ENCODE measurements around the gene POLN. TPM values are rescaled to one million over a fixed set of nuclear protein-coding genes. Genes with fewer than 3 reads are reported as not detected.

Gene POLN
- total RNA-seq, 4 donors from 2014 or later = 4.7 to 7.3 (median 5.1) TPM

DNA sequence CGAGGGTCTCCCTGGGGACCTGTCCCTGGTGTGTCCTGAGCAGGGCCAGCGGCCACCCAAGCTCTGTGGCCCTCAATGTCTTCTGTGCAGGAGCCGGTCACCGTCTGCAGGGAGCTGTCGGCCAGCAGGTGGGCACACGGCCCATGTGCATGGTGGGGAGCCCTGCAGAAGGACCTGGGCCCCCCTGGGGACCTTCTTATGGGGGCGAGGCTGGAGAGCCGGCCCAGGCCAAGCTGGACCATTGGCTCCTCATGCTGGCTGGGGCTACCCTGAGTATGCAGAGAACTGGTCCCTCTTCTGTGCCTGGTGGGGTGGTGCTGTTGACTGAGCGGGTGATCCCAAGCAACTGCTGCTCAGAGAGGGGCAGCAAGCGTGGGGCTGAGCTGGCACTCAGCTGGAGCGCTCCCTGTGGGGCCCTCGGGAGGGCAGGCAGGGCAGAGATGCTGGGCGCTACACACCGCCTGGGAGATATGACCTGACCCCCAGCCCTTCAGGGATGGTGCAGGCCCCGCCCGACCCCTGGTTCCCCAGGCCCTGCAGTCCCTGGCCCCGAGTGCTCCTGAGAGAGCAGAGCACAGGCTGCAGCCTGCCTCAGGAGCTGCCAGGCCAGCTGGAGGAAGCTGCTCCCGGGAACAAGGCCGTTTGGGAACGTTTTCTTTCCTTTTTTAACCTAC lies 168.0 kb downstream of the POLN start:
- no peak for ATAC-seq (ENCODE audit: low FRiP score)
- TF ChIP-seq, protein P1, sequence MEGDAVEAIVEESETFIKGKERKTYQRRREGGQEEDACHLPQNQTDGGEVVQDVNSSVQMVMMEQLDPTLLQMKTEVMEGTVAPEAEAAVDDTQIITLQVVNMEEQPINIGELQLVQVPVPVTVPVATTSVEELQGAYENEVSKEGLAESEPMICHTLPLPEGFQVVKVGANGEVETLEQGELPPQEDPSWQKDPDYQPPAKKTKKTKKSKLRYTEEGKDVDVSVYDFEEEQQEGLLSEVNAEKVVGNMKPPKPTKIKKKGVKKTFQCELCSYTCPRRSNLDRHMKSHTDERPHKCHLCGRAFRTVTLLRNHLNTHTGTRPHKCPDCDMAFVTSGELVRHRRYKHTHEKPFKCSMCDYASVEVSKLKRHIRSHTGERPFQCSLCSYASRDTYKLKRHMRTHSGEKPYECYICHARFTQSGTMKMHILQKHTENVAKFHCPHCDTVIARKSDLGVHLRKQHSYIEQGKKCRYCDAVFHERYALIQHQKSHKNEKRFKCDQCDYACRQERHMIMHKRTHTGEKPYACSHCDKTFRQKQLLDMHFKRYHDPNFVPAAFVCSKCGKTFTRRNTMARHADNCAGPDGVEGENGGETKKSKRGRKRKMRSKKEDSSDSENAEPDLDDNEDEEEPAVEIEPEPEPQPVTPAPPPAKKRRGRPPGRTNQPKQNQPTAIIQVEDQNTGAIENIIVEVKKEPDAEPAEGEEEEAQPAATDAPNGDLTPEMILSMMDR (IDR thresholded peaks at IDR 0.05) = no peak
- no peak for DNase-seq (ENCODE audit: low spot score)

- TF ChIP-seq, protein P1 (IDR thresholded peaks at IDR 0.05) = no peak
- ATAC-seq (ENCODE audit: low FRiP score) (no peak), DNase-seq (ENCODE audit: low spot score) (no peak)
Observed at GRCh38 chr4:2072971-2073807, 168.7 kb downstream of the POLN start.

DNA sequence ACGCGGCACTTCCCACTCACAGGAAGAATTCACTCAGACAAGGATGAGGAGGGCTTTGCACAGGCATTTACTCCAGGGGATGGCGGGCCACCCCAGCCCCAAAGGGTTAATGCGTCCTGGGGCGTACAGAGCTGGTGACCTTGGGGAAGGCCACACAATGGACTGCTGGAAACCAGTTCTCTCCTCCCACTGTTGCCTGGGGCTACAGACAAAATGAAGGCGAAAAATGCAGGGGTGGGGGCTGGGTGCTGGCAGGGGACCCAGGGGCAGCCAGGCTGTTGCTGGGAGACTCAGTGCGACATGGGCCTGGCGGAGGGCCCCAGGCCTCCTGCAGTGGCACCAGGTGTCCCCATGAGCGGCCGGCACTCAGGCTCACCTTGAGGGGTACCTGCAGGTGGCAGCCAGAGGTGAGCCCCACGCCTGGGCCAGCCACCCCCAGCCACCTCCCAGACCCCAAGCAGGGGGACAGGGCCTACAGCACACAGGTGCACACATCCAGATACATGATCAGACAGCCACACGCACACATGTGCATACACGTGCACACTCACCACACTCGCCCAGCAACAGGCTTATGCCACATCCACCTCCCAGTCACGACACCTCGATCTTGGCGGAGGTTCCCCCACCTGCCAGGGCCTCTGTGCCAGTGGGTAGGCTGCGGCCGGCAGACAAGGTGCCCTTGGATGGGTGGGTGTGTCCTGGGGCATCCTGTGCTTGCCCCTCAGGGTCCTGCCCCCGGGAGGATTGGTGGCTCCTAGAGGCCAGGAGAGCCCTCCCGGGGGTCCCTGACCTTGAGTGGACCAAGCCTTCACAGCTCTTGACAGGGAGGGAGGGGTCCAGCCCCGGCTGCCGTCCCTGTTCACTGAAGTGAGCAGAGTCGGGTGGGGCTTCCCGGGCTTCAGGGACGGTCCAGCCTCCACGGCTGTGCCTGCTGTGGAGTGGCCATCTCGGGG lies 169.7 kb downstream of the POLN start:
- TF ChIP-seq, protein P1 (IDR thresholded peaks at IDR 0.05) = no peak
- ATAC-seq (ENCODE audit: low FRiP score) (no peak), DNase-seq (ENCODE audit: low spot score) (no peak)

DNA sequence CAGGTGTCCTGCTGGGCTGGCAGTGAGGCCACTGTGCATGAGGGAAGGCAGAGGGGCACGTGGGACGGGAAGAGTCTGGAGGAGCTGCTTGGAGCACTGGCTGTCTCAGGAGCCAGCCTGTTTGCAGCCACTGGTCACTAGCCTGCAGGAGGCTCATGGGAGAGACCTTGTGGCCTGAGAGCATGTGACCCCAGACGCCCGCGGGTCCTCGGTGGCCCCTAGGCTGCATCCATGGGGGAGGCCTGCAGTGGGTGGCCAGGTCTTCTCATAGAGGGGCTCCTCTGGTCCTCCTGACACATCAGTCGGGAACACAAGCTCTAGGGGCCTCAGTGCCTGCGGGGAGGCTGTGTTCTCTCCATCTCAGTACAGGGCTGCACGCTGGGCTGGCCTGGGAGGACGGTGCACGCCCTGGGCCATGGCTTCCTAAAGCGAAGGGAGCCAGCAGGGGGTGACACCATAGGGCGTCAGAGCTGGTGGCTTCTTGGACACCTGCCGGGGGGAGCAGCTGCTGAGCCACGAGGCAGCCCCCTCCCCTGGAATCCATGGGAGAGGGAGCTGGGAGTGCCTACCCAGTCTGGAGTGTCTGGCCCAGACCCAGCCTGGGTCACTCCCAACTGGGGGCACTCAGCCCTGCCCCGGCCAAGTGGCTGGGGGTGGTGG lies 170.5 kb downstream of the POLN start:
- no peak for ATAC-seq (ENCODE audit: low FRiP score)
- TF ChIP-seq, protein P1 (IDR thresholded peaks at IDR 0.05) = no peak
- no peak for DNase-seq (ENCODE audit: low spot score)

DNA sequence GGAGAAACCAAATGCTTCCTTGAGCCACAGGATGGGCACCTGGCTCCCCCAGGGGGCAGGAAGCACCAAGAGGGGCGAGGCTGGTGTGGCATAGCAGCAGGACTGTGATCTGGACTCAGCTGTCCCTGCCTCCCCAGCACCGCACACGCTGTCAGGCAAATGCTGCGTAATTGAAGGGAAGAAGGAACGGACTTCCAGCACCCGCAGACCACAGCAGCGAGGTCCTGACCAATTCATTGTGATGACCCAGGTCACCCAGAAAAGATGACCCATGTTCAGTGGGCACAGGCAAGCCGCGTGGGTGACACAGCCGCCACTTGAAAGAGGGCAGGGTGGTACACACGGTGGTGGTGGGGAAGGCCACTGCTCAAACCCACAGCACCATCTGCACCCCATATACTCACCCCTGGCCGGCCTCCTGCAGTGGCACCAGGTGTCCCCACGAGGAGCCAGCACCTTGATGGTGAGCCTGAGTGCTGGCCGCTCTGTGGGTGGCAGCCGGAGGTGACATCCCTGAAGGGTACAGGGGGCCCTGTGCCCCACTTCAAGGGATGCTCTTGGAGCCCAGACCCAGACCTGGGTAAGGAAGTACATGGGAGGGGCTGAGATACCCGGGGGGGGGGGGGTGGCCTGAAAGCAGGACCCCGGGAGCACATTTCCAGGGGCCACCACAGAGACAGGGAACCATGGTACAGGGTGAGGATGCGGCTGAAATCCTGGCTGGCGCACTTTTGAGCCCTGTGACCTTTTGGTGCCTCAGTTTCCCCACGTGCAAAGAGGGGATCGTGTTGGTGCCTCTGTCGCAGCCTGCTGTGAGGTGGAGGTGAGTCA lies 171.3 kb downstream of the POLN start:
- TF ChIP-seq, protein P1 (IDR thresholded peaks at IDR 0.05) = no peak
- DNase-seq (ENCODE audit: low spot score) = no peak
- no peak for ATAC-seq (ENCODE audit: low FRiP score)
